ENCODE data around the gene PODN. TPM values are rescaled to one million over a fixed set of nuclear protein-coding genes. Genes with fewer than 3 reads are reported as not detected.

PODN gene
- total RNA-seq, 4 donors from 2014 or later = 5.1 to 107 (median 19.0) TPM

DNA sequence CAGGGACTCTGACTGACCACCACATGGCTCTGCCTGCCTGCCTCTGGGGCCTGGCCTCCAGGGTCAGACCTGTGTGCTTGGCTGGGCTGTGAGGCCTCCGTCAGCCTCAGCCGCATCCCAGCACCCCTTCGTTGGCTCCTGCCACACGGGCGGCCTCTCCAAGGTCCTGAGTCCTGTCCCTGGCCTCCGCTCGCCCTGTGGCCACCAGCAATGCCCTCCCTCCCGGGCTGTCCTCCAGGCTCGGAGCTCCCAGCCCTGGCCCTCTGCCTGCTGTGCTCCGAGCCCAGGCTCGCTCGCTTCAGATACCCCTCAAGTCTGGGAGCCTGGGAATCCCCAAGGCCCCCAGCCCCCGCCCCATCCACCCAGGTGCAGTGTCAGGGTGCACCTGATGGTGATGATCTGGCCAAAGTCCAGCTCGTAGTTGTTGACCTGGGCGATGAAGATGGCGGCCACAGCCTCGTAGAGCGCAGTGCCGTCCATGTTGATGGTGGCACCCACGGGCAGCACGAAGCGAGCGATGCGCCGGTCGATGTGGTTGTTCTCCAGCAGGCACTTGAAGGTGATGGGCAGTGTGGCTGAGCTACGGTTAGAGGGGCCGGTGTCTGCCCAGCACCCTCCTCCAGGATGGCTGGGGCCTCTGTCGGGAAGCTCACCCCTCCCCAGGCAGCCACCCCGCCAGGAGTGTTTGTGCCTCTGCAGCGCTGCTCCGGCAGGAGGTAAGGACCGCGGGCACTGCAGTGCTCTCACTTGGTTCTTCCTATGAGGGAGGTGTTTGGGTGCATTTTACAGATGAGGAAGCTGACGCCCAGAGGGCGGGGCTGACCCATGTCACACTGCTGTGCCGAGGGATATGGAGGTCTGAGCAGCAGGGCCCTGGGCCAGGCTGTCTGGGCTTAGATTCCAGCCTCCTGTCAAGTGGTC is 28.5 kb downstream of the PODN start:
- no peaks in the 10 kb centered on the region for H3K36me3 ChIP-seq
- no peaks in the 10 kb centered on the region for H3K9me3 ChIP-seq
- TF ChIP-seq, protein P1, sequence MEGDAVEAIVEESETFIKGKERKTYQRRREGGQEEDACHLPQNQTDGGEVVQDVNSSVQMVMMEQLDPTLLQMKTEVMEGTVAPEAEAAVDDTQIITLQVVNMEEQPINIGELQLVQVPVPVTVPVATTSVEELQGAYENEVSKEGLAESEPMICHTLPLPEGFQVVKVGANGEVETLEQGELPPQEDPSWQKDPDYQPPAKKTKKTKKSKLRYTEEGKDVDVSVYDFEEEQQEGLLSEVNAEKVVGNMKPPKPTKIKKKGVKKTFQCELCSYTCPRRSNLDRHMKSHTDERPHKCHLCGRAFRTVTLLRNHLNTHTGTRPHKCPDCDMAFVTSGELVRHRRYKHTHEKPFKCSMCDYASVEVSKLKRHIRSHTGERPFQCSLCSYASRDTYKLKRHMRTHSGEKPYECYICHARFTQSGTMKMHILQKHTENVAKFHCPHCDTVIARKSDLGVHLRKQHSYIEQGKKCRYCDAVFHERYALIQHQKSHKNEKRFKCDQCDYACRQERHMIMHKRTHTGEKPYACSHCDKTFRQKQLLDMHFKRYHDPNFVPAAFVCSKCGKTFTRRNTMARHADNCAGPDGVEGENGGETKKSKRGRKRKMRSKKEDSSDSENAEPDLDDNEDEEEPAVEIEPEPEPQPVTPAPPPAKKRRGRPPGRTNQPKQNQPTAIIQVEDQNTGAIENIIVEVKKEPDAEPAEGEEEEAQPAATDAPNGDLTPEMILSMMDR (IDR thresholded peaks at IDR 0.05) = no peak
- no peak for TF ChIP-seq POLR2A (IDR thresholded peaks at IDR 0.05)
- no peak for DNase-seq
- no peak overlapping the region for H3K27ac ChIP-seq
- no peak overlapping the region for H3K4me3 ChIP-seq
- intact Hi-C loops (cut with DNase I) = no loop called here
- H3K27me3 ChIP-seq = no peaks in the 10 kb centered on the region
- 82 to 86% methylated on average over 2 to 14 of the region's 37 CpGs for WGBS, 2 donors
- peaks cover 0 to 16% (median 0%) of the 10 kb centered on the region in 3 donors for H3K4me1 ChIP-seq

DNA sequence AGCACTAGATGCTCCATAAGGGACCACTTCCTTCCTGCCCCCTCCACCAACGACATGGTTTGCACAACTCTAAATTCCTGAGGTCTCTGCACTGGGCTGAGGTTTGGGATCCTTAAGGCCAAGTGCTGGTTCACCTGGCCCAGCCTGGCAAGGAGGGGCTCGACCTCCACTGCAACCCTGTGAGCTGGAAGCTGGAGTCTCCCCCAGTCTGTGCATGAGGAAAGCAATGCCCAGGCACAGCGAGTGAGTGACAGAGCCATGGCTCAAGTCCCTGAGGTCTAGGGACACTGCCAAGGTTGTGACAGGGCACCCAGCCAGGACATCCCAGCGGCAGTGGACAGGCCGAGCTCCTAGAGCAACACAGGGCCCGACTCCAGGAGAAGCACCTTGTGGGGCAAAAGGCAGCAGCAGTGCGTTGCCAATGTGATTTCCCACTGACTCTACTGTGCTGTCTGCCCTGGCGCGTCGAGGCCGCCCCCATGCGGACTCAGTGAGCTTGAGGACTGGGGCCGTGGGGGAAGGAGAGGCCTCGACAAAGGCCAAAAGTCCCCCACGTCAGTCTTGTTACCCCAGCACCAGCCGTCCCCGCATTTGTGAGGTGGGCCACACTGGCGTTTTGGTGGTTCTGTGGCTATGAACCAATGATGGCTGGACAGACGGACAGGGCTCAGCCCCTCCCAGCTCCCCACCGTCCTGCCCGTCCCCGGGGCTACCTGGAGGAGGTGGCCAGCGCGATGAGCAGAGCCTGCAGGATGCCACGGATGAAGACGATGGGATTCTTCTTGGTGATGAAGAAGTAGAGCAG is 30.0 kb downstream of the PODN start:
- H3K27me3 ChIP-seq = no peaks in the 10 kb centered on the region
- H3K4me3 ChIP-seq = no peak overlapping the region
- H3K4me1 ChIP-seq = peaks cover 0 to 10% (median 0%) of the 10 kb centered on the region in 3 donors
- no peaks in the 10 kb centered on the region for H3K9me3 ChIP-seq
- DNase-seq = no peak
- WGBS, 2 donors = 75 to 87% methylated on average over 11 to 14 of the region's 26 CpGs
- H3K36me3 ChIP-seq = no peaks in the 10 kb centered on the region
- TF ChIP-seq, protein P1 (IDR thresholded peaks at IDR 0.05) = no peak
- TF ChIP-seq POLR2A (IDR thresholded peaks at IDR 0.05) = no peak
- intact Hi-C loops (cut with DNase I) = no loop called here
- H3K27ac ChIP-seq = no peak overlapping the region

DNA sequence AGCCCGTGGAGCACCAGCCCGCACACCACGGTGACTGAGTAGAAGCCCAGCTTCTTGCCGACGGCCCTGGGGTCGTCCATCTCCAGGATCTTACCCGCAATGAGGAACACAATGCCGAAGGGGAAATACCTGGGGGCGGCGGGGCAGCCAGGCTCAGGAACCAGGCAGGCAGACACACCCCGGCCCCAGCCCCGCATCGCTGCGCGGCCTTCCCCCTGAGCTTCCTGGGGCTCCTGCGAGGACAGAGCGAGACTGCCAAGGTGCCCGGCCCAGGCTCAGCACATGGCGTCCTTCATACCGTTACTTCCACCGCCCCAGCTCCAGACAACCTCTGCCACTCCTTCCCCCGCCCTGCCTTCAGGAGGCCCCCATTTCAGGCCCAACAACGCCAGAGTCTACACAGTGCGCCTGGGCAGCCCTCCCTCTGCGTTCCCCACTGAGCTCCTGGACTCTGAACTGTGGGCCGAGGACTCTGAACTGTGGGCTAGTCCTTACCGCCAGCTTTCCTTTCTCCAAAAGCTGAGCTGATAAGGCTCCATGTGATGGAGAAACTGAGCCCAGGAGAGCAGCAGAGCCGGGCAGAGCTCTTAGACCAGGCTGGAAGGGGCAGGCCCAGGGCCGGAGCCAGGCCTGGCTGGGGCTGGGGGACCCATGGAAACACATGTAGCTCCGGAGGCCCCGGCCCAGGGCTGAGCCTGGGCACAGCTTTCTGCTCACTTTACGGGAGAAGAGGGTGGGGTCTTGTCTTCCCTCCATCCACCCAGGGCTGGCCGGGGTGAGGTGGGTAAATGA is 30.8 kb downstream of the PODN start:
- no peaks in the 10 kb centered on the region for H3K36me3 ChIP-seq
- 81 to 84% methylated on average over 13 to 17 of the region's 33 CpGs for WGBS, 2 donors
- H3K9me3 ChIP-seq = peaks cover 0 to under 1% (median 0%) of the 10 kb centered on the region in 3 donors
- intact Hi-C loops (cut with DNase I) = no loop called here
- no peak overlapping the region for H3K27ac ChIP-seq
- no peak for DNase-seq
- H3K27me3 ChIP-seq = no peaks in the 10 kb centered on the region
- no peak overlapping the region for H3K4me3 ChIP-seq
- peaks cover 0 to 10% (median 0%) of the 10 kb centered on the region in 3 donors for H3K4me1 ChIP-seq
- TF ChIP-seq POLR2A (IDR thresholded peaks at IDR 0.05) = no peak
- TF ChIP-seq, protein P1 (IDR thresholded peaks at IDR 0.05) = no peak

DNA sequence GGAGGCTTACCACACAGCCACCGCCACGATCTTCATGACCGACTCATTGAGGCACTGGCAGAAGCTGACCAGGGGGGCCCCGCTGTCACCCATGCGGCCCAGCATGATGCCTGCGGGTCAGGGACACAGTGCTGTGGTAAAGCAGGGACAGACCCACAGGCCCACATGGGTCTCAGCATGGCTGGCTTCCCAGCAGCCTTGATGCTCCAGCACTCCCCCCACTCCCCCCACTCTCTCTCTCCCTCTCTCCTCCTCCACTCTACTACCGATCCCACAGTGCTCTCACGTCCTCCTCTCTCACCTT is 31.4 kb downstream of the PODN start:
- intact Hi-C loops (cut with DNase I) = no loop called here
- TF ChIP-seq, protein P1 (IDR thresholded peaks at IDR 0.05) = no peak
- TF ChIP-seq POLR2A (IDR thresholded peaks at IDR 0.05) = no peak
- no peaks in the 10 kb centered on the region for H3K36me3 ChIP-seq
- WGBS, 2 donors = 87 to 89% methylated on average over 6 to 8 of the region's 8 CpGs
- no peak overlapping the region for H3K4me3 ChIP-seq
- no peak for DNase-seq
- peaks cover 0 to 4% (median 0%) of the 10 kb centered on the region in 3 donors for H3K9me3 ChIP-seq
- H3K4me1 ChIP-seq = peaks cover 0 to 10% (median 0%) of the 10 kb centered on the region in 3 donors
- H3K27me3 ChIP-seq = no peaks in the 10 kb centered on the region
- H3K27ac ChIP-seq = no peak overlapping the region

All from esophagus squamous epithelium (tissue), 5 donors.